Measurements from ENCODE around the gene ZCCHC13. TPM values are rescaled to one million over a fixed set of nuclear protein-coding genes. Genes with fewer than 3 reads are reported as not detected.
A peak's percentile ranks its signal among the peaks of the same experiment; 100 is the strongest.

ZCCHC13 gene
- total and polyA plus RNA-seq, 2 experiments from 2014 or later: not detected

- no peak overlapping the region for H3K27ac ChIP-seq
Observed at GRCh38 chrX:74284391-74284952, 19.5 kb upstream of the ZCCHC13 start.

GRCh38 chrX:74286950-74287740 lies 16.8 kb upstream of the ZCCHC13 start:
- Histone ChIP-seq H3K27ac (no peak overlapping the region), H3K4me1 (ENCODE audit: low read depth) (no peaks in the 10 kb centered on the region), H3K9me3 (ENCODE audit: low read depth) (no peaks in the 10 kb centered on the region), H3K27me3 (no peaks in the 10 kb centered on the region), H3K4me3 (no peak overlapping the region), H3K36me3 (no peaks in the 10 kb centered on the region)
- peak in 1 of 2 donors; percentile 7 for DNase-seq (ENCODE audit: low read depth in 1 of 2, low spot score in 1 of 2)
- no peak for TF ChIP-seq CTCF (IDR thresholded peaks at IDR 0.05; ENCODE audit: low read depth, low read length)

More at GRCh38 chrX:74284391-74284952, 19.5 kb upstream of the ZCCHC13 start:
- Histone ChIP-seq H3K4me3 (no peak overlapping the region), H3K27me3 (no peaks in the 10 kb centered on the region), H3K36me3 (no peaks in the 10 kb centered on the region), H3K9me3 (ENCODE audit: low read depth) (no peaks in the 10 kb centered on the region), H3K4me1 (ENCODE audit: low read depth) (no peaks in the 10 kb centered on the region)
- DNase-seq (ENCODE audit: low read depth in 1 of 2, low spot score in 1 of 2): no peak
- no peak for TF ChIP-seq CTCF (IDR thresholded peaks at IDR 0.05; ENCODE audit: low read depth, low read length)

GRCh38 chrX:74291577-74291963 lies 12.4 kb upstream of the ZCCHC13 start:
- Histone ChIP-seq H3K4me3 (peak overlapping the region; percentile 43), H3K27ac (peak overlapping the region; percentile 94), H3K27me3 (no peaks in the 10 kb centered on the region), H3K36me3 (no peaks in the 10 kb centered on the region), H3K4me1 (ENCODE audit: low read depth) (no peaks in the 10 kb centered on the region), H3K9me3 (ENCODE audit: low read depth) (no peaks in the 10 kb centered on the region)
- no peak for TF ChIP-seq CTCF (IDR thresholded peaks at IDR 0.05; ENCODE audit: low read depth, low read length)
- DNase-seq (ENCODE audit: low read depth in 1 of 2, low spot score in 1 of 2): no peak

- no peaks in the 10 kb centered on the region for H3K27me3 ChIP-seq
- H3K36me3 ChIP-seq: no peaks in the 10 kb centered on the region
- H3K9me3 ChIP-seq (ENCODE audit: low read depth): no peaks in the 10 kb centered on the region
- no peaks in the 10 kb centered on the region for H3K4me1 ChIP-seq (ENCODE audit: low read depth)
- H3K4me3 ChIP-seq: peak overlapping the region; percentile 43
- H3K27ac ChIP-seq: peak overlapping the region; percentile 94
- peak; percentile 89 to 93 for DNase-seq (ENCODE audit: low read depth in 1 of 2, low spot score in 1 of 2)
- peak; percentile 29 for TF ChIP-seq CTCF (IDR thresholded peaks at IDR 0.05; ENCODE audit: low read depth, low read length)
Observed at GRCh38 chrX:74291964-74292807, 11.8 kb upstream of the ZCCHC13 start.

GRCh38 chrX:74292808-74293123 lies 11.2 kb upstream of the ZCCHC13 start:
- DNase-seq (ENCODE audit: low read depth in 1 of 2, low spot score in 1 of 2): no peak
- Histone ChIP-seq H3K9me3 (ENCODE audit: low read depth) (no peaks in the 10 kb centered on the region), H3K4me1 (ENCODE audit: low read depth) (no peaks in the 10 kb centered on the region), H3K27me3 (no peaks in the 10 kb centered on the region), H3K27ac (peak overlapping the region; percentile 94), H3K36me3 (no peaks in the 10 kb centered on the region), H3K4me3 (peak overlapping the region; percentile 43)
- TF ChIP-seq CTCF (IDR thresholded peaks at IDR 0.05; ENCODE audit: low read depth, low read length): no peak
